ENCODE data around the gene HYDIN. TPM values are rescaled to one million over a fixed set of nuclear protein-coding genes. Genes with fewer than 3 reads are reported as not detected.

HYDIN gene
- total RNA-seq, 2 donors from 2014 or later = 0.30 to 1.2 TPM

GRCh38 chr16:70765491-70765890 is 465.0 kb downstream of the HYDIN start:
- H3K4me1 Mint-ChIP-seq (ENCODE audit: low read depth) = peaks cover 13% of the 10 kb centered on the region
- H3K27ac Mint-ChIP-seq = no peak overlapping the region
- H3K9me3 Mint-ChIP-seq = no peaks in the 10 kb centered on the region
- DNase-seq (no peak), ATAC-seq (replicated peaks in 1 of 2) (no peak)
- no peaks in the 10 kb centered on the region for H3K27me3 Mint-ChIP-seq (ENCODE audit: low read depth)
- no peak overlapping the region for H3K4me3 Mint-ChIP-seq
- H3K36me3 Mint-ChIP-seq (ENCODE audit: insufficient read depth in 2 of 2) = peaks cover 0 to 1% of the 10 kb centered on the region in 2 donors

GRCh38 chr16:70764632-70765031 is 465.9 kb downstream of the HYDIN start:
- H3K27me3 Mint-ChIP-seq (ENCODE audit: low read depth) = no peaks in the 10 kb centered on the region
- H3K36me3 Mint-ChIP-seq (ENCODE audit: insufficient read depth in 2 of 2) = peaks cover 0 to 1% of the 10 kb centered on the region in 2 donors
- H3K4me1 Mint-ChIP-seq (ENCODE audit: low read depth) = peaks cover 13% of the 10 kb centered on the region
- DNase-seq = no peak
- no peak for ATAC-seq (replicated peaks in 1 of 2)
- no peak overlapping the region for H3K27ac Mint-ChIP-seq
- no peak overlapping the region for H3K4me3 Mint-ChIP-seq
- H3K9me3 Mint-ChIP-seq = no peaks in the 10 kb centered on the region

GRCh38 chr16:70760221-70760620 is 470.3 kb downstream of the HYDIN start:
- peaks cover 0 to 1% of the 10 kb centered on the region in 2 donors for H3K36me3 Mint-ChIP-seq (ENCODE audit: insufficient read depth in 2 of 2)
- peaks cover 13% of the 10 kb centered on the region for H3K4me1 Mint-ChIP-seq (ENCODE audit: low read depth)
- no peaks in the 10 kb centered on the region for H3K27me3 Mint-ChIP-seq (ENCODE audit: low read depth)
- no peaks in the 10 kb centered on the region for H3K9me3 Mint-ChIP-seq
- DNase-seq = no peak
- H3K4me3 Mint-ChIP-seq = no peak overlapping the region
- H3K27ac Mint-ChIP-seq = peak overlapping the region; percentile 5
- ATAC-seq (replicated peaks in 1 of 2) = no peak

- Mint-ChIP-seq H3K9me3 (no peaks in the 10 kb centered on the region), H3K4me3 (no peak overlapping the region), H3K27ac (no peak overlapping the region), H3K36me3 (ENCODE audit: insufficient read depth in 2 of 2) (peaks cover 0 to 1% of the 10 kb centered on the region in 2 donors), H3K4me1 (ENCODE audit: low read depth) (peaks cover 13% of the 10 kb centered on the region), H3K27me3 (ENCODE audit: low read depth) (no peaks in the 10 kb centered on the region)
- DNase-seq = no peak
- no peak for ATAC-seq (replicated peaks in 1 of 2)
These were observed 470.9 kb downstream of the HYDIN start for GRCh38 chr16:70759666-70760065.

GRCh38 chr16:70758786-70759185 is 471.7 kb downstream of the HYDIN start:
- ATAC-seq (replicated peaks in 1 of 2) (no peak), DNase-seq (no peak)
- Mint-ChIP-seq H3K9me3 (no peaks in the 10 kb centered on the region), H3K27ac (peak overlapping the region; percentile 60), H3K4me1 (ENCODE audit: low read depth) (peaks cover 13% of the 10 kb centered on the region), H3K4me3 (no peak overlapping the region), H3K36me3 (ENCODE audit: insufficient read depth in 2 of 2) (peaks cover 0 to 1% of the 10 kb centered on the region in 2 donors), H3K27me3 (ENCODE audit: low read depth) (no peaks in the 10 kb centered on the region)

Other genes with a start within 250 kb of the HYDIN start
- 10 to 100 TPM; 21.8 to 26.7 TPM for gene CMTR2, start 58.7 kb upstream of the HYDIN start, total RNA-seq
- gene CALB2, start 128.0 kb upstream of the HYDIN start, total RNA-seq = not detected
- gene TLE7, start 211.3 kb upstream of the HYDIN start, total RNA-seq = not detected
- 10 to 100 TPM in 1 of 2 donors, 1 to 10 TPM in 1; 9.7 to 11.9 TPM for gene ZNF23, start 231.5 kb upstream of the HYDIN start, total RNA-seq

All from activated T-cell treated with anti-CD3 and anti-CD28 coated beads, Interleukin-2, amount 50 U/mL, for 72 hours (primary cell).